Suppressor macrophage (primary cell): ENCODE data around the gene RNF26.
"Not testable (repeated sequence)": the region's sequence is repeated elsewhere in the genome, so short reads cannot be mapped to it uniquely, and the experiment has no call there.

Experiments
- DNase-seq, 4 experiments: peaks; one replicate each; pipeline ENCODE4 v3.0.0-alpha.2; 2020 to 2022

The RNF26 gene

DNA sequence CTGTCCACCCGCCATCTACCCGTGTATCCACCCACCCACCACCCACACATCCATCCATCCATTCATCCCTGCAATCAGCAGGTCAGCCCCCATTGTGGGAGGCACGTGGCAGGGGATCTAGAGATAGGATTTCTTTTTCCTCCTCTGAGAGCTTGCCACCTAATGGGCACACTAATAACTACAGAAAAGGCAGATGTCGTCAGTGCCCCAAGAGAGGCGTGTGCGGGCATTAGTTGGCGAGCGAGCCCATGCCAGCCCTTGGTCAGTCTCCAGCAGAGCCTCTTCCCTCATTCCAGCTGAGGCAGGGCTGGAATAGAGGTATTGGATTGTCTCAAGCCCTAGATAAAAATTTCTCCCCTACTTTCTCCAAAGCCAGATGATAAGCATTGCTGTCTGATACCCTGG lies 37.5 kb downstream of the RNF26 start:
- peak in 3 of 4 experiments; percentile 34 to 46 (median 43) for DNase-seq

DNA sequence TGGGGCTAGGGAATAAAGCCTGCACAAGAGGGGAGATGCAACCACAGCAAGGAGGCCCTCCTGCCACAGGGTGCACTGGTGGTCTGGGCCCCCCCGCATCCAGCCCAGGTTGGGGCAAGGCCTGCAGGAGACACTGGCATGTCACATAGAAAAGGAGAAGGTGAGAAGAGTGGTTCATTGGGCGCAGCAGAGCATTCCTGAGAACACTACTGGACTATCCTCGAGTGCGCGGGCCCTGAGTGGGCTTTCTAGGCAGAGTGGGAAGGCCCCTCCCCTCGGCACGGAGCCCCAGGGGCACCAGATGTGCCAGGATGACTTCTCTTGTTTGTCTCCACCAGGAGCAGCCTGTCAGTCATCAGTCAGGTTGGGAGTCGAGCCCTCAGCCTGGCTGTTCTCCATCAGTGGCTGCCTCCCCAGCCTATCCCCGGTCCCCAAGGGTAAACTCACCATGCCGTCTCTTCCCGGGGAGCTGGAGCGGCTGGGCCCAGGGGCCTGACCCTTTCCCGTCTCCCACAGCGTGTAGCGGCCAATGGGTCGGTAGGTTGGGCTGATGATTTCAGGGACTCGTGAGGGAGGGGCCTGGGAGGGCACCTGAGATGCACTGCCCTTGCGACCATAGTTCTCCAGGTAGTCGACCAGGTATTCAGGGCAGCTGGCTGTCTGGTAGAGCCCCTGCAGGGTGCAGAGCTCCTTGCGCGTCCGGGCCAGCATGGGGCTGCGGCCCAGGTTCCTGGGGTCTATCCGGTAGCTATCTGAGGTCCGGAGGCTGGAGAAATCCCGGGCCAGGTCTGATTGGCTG lies 38.1 kb downstream of the RNF26 start:
- no peak for DNase-seq

DNA sequence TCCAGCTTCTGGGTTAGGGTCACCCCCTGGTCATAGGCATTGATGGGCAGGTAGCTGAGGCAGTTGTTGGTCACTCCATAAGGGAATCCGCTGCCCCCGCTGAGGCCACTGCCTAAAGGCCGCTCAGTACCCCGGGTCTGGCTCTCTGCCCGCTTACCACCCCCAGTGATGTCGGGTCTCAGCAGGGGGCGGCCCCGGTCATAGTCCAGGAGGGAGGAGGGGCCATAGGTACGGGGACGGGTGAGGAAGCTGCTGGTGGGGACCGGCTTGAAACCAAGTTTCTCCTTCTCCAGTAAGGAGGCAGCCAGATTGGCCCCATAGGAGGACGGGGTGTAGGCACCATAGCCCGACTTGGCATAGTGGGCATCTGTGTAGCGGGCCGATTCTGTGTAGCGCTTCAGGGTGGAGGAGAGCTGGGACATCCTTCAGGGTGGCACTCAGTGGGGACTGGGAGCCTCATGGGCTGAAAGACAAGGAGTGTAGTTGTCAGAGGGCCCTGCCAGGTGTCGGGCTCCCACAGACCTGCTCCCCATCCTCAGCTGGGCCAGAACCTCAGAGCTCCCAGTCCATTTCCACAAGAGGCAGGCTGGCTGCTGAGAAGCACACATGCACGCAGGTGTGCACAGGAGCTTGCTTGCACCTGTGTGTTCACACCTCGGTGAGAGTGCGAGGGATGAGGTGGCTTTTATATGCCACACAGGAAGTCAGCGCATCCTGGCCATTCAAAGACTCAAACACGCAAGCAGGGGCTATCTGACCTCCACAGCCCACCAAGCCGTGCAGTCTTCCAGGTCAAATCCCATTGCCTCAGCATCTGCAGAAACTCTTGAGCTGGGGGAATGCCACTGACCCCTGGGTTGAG lies 39.0 kb downstream of the RNF26 start:
- no peak for DNase-seq

DNA sequence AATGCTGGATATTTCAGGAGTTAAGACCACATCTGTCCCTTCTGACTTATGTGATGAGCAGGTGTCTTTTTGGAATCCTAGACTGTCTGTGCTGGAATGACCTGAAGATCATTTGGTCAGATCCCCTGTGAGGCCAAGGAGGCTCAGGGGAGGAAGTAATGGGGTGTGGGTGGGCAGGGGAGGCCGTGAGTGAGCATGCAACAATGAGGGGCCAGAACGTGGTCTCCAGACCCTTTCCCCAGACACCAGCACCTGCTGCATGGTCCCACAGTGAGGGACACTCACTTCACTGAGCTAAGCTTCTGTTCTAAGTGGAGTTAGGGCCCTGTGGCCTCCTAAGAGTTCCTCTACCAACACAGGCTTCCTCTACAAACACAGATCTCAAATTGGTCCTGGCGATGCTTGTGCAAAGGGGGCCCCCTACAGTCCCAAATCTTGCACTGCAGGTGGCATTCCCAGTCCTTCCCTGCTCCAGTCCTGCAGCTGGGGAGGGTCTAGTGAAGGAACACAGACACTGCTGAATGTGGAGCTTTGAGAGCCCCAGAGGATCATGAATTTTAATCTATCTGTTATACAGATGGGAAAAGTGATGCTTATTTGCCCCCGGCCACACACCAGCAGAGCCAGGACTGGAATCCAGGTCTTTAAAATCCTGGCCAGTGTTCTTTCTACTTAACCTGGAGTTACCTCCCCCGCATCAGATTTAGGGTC lies 39.7 kb downstream of the RNF26 start:
- DNase-seq: peak; percentile 78 to 85 (median 84)

DNA sequence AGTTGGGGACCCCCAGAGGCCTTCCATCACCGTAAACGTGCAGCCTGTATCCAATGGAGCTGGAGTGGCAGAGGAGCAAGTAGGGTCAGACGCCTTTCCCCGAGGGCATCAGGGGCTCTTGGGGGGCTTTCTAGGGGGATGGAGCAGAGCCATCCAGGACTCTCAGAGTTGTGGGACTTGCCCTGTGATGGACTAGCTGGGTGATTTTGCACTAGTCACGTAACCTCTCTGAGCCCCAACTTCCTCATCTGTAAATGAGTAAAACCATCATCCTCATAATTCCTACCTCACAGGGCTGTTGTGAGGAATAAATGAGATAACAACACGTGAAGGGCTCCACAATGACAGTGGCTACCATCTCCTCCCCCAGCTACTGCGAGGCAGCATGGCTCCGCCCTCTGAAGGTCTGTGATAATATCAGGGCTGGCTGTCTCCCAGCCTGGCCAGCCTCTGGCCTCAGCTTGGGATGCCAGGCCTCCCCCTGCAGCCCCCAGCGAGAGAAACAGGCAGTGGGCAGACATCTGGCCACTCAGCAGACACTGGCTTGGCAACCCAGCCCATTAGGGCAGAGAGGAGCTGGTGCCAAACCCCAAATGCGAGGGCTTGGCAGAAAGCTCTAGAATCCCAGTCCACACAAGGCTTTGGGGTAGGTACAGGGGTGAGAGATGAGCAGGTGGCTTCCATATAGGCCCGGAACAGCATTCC lies 40.5 kb downstream of the RNF26 start:
- DNase-seq: peak in 1 of 4 experiments; percentile 38

DNA sequence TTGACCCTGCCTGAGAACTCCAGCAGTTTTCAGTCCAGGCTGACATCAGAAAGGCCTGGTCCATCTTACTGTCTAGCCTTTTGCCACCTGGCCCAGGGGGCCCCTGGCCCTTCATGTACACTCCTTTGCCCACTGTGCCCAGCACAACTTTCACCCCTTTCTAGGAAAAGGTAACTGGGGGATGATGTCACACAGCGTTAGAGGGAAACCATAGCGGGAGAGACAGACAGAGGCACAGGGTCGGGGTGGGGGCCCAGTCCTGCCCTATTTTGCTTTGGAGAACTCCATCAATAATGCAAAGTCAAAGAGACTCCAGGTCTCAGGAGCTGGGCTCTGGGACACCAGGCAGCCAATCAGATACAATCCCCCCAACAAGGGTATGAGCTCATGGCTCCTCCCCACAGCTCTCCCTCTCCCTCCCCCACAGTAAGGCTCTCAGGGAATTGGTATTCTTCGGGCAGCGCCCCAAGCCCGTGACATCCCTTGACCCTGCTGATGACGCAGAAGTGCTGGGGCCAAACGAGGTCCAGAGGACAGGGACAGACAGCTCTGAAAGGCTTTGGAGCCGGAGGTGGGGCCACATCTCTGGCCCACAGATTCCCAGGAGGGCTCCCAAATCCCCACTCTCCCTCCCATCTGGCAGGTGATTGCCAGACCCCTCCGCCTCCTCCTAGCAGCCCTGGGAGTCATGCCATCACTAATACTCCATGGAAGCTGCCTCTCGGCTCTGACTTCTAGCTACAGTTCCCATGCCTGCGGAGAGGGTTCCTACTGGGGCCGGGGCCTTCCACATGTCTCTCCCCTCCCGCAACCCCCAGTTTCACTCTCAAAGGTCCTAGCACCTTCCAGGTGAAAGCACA lies 41.2 kb downstream of the RNF26 start:
- no peak for DNase-seq

DNA sequence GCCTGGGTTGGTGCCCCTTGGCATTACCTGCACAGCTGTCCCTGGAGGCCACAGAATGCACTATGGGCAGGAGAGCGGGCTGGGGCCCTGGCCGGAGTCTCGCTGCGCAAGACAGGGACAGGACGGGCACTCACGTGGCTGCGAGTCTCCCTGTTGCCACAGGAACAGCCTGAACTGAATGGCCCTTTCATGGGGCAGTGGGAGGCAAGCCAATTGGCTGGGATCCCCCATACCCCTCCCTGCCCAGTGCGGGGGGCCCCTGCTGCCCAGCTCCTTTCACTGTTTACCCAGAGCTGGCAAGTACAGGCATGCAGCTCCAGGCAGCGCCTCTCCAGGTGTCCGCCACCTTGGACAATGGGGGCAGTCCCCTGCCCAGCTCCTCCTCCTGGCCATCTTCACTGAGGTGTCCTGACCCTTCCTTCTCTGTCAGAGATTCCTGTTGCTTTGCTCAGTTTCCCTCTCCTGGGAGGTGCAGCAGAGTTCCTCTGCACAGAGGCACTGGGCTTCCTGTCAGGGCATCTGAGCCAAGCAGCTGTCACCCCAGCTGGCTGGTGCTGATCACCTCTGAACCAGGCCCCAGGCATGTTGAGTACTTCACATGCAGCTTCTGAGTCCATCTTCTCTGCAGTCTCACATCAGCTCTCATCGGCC lies 42.0 kb downstream of the RNF26 start:
- no peak for DNase-seq

DNA sequence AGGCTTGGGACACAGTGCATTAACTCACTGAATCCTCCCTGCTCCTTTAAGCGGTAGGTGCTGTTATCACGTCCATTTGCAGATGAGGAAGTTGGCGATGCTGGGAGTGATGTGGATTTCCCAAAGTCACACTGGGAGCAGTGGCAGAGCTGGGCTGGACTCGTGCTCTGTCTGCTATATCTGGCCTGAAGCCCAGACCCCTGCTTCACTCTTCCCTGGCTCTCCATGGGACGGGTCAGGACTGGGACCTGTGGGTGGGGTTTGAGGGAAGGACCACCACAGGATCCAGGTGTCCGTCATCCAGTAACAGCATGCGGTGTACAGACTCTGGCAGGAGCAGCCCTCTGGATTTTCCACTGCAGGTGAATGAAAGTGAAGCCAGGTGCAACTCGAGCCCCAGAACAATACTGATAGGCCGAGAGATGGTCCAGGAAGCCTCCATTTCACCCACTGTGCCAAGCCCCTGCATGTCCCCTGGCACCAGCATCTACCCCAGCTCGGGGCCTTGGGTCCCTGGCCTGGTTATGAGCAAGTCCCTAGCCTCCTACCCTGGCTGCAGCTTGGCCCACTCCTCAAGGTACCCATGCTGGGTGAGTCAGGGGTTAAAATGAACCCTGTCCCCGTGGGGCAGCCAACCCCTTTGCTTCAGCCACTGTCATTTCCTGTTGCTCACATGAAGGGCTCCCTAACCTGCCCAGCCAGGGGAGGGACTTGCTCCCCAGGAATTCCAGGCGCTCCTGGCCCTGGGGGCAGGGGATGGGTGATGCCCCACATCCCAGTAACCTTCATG lies 43.0 kb downstream of the RNF26 start:
- no peak for DNase-seq

DNA sequence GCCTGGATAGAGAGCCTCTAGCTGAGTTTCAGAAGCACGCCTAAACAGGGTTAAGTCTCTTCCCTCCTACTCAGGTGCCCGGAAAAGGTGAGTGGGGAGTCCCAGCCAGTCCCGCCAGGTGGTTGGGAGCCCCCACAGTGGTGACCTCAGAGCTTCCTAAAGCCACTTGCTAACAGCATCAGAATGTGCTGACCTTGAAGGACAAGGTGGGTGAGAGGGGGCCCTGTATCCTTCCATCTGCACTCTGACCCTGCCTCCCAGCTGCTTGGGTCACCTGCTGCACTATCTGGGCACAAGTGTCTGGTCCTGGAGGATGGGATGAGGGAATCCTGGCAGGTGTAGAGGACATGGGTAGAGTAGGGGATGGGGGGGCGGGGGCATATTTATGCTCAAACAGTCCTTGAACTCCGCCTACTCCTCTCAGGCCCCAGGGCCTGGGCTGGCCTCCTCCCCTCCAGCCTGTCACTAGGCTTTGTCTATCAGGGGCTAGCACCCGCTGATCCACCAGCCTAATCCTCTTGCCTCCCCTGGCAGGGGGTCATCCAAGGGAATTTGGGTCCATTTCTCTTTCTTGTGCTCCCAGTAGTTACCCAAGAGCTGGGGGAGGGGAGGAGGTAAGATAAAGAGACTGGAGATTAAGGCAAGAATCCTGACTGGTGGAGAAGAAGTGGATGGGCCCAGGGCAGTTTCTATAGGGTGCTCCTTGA lies 43.8 kb downstream of the RNF26 start:
- no peak for DNase-seq

DNA sequence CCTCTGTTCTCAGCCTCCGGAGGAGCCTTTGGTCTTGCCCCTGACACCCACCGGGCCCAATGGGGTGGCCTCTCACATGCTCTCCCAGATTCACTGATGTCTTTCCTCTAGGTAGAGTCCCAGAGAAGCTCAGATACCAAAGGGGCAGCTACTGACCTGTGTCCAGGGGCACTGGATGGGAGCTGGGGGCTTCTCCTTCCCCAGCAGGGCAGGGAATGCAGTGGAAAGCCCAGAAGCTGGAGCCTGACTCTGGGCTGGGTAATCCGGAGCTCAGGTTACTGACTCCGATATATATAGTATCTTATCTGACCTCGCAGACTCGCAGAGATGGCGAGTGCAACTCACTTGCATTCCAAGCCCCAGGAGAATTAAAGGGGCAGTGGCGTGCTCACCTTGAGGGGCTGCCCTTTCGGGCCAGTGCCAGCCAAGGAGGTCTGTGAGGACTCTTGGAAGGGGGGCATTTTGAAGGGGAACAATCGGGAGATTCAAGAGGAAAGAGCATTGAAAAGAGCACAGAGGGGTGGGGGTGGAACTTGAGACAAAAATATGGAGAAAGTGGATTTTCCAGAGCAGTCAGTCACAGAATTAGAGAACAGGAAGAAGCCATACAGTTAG lies 44.6 kb downstream of the RNF26 start:
- DNase-seq: no peak

DNA sequence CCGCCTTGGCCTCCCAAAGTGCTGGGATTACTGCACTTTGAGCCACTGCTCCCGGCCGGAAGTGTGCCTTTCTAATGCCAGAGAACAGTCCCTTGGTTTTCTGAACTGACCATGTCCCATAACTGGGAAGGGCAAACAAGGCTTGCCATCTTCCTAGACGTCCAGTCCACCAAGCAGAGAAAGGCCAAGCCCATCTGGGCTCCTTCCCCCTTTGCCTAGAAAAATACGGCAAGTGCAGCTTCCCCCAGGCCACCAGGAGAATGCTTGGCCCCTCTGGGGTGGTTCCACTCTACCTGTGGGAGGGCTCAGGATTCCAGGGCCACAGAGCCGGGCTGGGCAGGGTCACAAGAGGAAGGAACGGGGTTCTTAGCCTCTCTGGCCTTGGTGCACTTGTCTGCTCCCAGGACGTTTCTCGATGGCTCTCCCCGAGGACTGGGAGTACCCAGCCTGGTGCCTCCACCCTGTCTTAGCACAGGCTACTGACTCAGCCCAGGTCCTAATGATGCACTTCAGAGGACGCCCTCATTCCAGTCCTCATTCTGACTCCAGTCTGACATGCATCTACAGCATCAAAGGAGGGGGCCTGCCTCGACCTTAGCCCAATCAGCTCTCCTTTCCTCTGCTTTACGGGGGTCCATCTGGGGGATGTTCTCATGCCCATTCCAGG lies 46.0 kb downstream of the RNF26 start:
- no peak for DNase-seq

DNA sequence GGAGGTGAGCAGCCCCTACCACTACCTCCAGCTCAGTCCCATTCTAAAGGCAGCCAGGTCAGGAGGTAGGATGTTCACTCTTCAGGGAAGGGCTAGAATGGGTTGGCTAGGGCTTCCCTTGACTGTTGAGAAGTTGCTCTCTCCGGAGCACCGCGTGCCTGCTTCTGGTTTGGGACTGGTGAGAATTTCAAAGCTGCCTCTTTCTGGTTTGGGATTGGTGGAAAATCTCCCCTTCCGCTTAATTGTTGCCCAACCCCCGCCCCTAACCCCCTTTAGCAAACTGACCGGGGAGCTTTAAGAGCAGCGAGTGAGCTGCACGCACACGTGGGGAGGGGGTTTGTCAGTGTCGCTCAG lies 46.5 kb downstream of the RNF26 start:
- DNase-seq: peak in 1 of 4 experiments; percentile 23

DNA sequence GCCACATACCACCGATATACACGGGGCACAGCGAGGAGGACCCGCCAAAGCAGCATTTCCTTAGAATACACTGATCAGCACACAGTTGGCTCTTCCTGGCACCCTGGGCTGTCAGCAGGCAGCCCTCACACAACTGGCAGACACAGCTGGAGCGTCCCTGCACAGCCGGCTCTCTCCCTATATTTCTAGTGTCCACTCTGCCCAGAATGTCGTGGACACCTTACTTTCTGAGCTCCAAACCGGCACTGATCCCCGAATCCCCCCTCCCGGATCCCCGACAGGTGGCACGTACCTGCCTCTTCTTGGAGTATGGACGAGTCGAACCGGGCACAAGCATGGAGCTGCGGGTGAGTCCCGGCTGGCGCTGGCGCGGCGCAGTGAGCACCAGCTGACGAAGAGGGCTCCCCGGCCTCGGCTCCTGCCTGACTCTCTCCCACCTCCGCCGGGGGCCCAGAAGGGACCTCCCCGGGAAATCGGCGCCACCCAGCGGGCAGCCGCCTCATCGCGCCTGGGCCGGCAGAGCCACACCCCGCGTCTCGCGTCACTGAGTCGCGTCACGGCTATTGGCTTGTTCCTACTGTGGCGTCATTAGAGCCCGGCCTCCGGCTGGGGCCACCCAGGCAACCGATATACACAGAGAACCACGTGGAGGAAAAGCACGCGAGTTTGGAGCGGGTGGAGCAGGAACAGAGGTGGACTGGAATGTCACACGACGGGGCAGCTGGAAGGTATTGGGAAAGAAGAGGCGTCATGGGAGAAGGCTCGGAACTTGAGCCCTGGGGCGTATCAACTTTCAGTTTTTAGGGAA lies 47.1 kb downstream of the RNF26 start, which contains the start of gene USP2:
USP2 (minus strand) TSS at position 510 of the 808 bp plus-strand sequence. CDS start 8,210 bp downstream, outside the sequence.
- peak; percentile 98 to 99 (median 98) for DNase-seq

DNA sequence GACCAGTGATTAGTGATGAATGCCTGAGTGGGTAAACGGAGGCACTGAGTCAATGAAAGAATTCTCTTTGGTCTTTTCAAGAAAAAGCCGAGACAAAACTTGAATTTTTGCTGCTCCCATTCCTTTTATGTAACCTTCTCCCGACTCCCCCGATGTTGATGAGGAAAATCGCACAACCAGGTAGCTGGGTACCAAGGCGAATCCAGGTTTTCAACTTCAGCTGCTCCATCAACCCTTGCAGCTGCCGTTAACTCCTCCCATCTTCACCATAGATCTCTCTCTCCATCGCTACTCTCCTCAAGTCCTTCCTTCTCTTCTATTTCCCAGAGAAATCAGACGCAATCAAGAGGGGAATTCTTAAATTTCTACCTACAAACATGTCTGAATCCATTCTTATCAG lies 47.8 kb downstream of the RNF26 start:
- DNase-seq: no peak

DNA sequence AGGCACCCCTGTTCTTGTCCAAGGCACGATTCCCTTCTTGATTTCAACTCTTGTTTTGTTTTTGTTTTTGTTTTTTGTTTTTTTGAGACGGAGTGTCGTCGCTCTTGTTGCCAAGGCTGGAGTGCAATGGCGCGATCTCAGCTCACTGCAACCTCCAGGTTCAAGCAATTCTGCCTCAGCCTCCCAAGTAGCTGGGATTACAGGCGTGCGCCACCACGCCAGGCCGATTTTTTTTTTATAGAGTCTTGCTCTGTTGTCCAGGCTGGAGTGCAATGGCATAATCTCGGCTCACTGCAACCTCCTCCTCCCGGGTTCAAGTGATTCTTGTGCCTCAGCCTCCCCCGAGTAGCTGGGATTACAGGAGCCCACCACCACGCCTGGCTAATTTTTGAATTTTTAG lies 48.2 kb downstream of the RNF26 start:
- DNase-seq: not testable (repeated sequence)

DNA sequence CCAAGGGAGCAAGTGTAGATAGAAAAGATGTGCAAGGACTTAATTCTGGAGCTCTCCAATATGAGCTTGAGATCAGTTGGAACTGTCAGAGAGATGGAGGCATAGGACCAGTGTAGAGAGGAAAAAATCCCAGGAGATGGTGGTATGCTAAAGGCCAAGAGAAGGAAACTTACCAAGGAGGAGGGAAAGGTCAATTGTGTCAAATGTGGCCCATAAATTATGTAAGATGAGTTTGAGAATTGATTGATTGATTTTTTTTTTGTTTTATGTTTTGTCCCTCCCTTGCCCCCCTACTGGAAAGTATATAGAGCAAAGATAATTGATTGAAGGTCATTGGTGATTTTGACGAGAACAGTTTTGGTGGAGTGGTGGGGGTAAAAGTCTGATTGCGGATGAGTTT lies 50.0 kb downstream of the RNF26 start:
- DNase-seq: no peak
